Hepatocyte (in vitro differentiated cells): ENCODE data around the gene ATP13A2.

ENCODE experiments used
- CTCF ChIP-seq: fragments of 200-600 bp; sonication (generic); IDR thresholded peaks from 2 replicates; pipeline ENCODE4 v1.5.1; 2016; ENCODE audit warnings: antibody characterized with exemption, mild to moderate bottlenecking; ENCODE audit not compliant: poor library complexity
- EZH2 ChIP-seq: fragments of 200-600 bp; sonication (generic); IDR thresholded peaks from 2 replicates; pipeline ENCODE4 v1.6.1; 2016; ENCODE audit warnings: antibody characterized with exemption, mild to moderate bottlenecking, borderline replicate concordance
- EZH2phosphoT487 ChIP-seq: fragments of 200-600 bp; sonication (generic); IDR thresholded peaks from one replicate; pipeline ENCODE4 v1.6.1; 2018; ENCODE audit warnings: antibody characterized with exemption, mild to moderate bottlenecking, low read depth, moderate library complexity; ENCODE audit not compliant: unreplicated experiment, severe bottlenecking

- TF ChIP-seq EZH2 = no peak
- no peak for TF ChIP-seq CTCF
- TF ChIP-seq EZH2phosphoT487 = no peak
Observed at GRCh38 chr1:16944038-16944437, 67.7 kb downstream of the ATP13A2 start.
